Endometrial microvascular endothelial cells (primary cell): Measurements from ENCODE around the gene NDUFAF8. TPM values are rescaled to one million over a fixed set of nuclear protein-coding genes. Genes with fewer than 3 reads are reported as not detected.
"Not testable (repeated sequence)": the region's sequence is repeated elsewhere in the genome, so short reads cannot be mapped to it uniquely, and the experiment has no call there.

Experiments used
- in situ Hi-C: cut with HindIII; loops from 2 replicates; pipeline ENCODE4 v1.10.0; 2017; ENCODE audit warnings: low sequenced_read_pairs, low pct_unique_long_range_greater_than_20kb; ENCODE audit errors: inconsistent ontology term
- total RNA-seq: library from RNA; depleted of rRNA; stranded (reverse); fragments of >200 nt; gene quantifications from one replicate; pipeline ENCODE4 v1.2.3, GENCODE V29; 2015; ENCODE audit errors: inconsistent ontology term

Gene NDUFAF8
- total RNA-seq, 1 donor from 2014 or later: 51.4 TPM

GRCh38 chr17:81221371-81221841, 17.7 kb upstream of the NDUFAF8 start:
- in situ Hi-C loops: no loop called here

GRCh38 chr17:81221842-81222619, 17.1 kb upstream of the NDUFAF8 start:
- in situ Hi-C loops: no loop called here

- in situ Hi-C loops: no loop called here
These were observed 16.6 kb upstream of the NDUFAF8 start for GRCh38 chr17:81222620-81222905.

- in situ Hi-C loops: no loop called here
These were observed 16.0 kb upstream of the NDUFAF8 start, which contains the start of gene CEP131 for GRCh38 chr17:81222906-81223761. Gene CEP131 (minus strand): TSS chr17:81222965. CDS start chr17:81220056, 2,909 bp downstream.

GRCh38 chr17:81223762-81224130, 15.4 kb upstream of the NDUFAF8 start:
- in situ Hi-C loops: no loop called here

GRCh38 chr17:81227630-81228029, 11.5 kb upstream of the NDUFAF8 start:
- in situ Hi-C loops: not testable (repeated sequence)

- in situ Hi-C loops: no loop called here
These were observed 10.7 kb upstream of the NDUFAF8 start for GRCh38 chr17:81228420-81228819.

GRCh38 chr17:81228834-81229665, 10.1 kb upstream of the NDUFAF8 start:
- in situ Hi-C loops: no loop called here

- in situ Hi-C loops: no loop called here
These were observed 9.5 kb upstream of the NDUFAF8 start for GRCh38 chr17:81229666-81229920.

GRCh38 chr17:81230043-81230820, 8.9 kb upstream of the NDUFAF8 start:
- in situ Hi-C loops: no loop called here

- in situ Hi-C loops: no loop called here
These were observed 7.9 kb upstream of the NDUFAF8 start for GRCh38 chr17:81231121-81231645.

- in situ Hi-C loops: no loop called here
These were observed 7.1 kb upstream of the NDUFAF8 start for GRCh38 chr17:81231766-81232581.

- in situ Hi-C loops: no loop called here
These were observed 6.4 kb upstream of the NDUFAF8 start for GRCh38 chr17:81232616-81233241.

GRCh38 chr17:81233316-81233715, 5.8 kb upstream of the NDUFAF8 start:
- in situ Hi-C loops: no loop called here

- in situ Hi-C loops: no loop called here
These were observed 5.2 kb upstream of the NDUFAF8 start for GRCh38 chr17:81233811-81234505.

GRCh38 chr17:81234506-81234855, 4.6 kb upstream of the NDUFAF8 start:
- in situ Hi-C loops: no loop called here
